ACC112 (cell line): ENCODE measurements around the gene NFE2.
"Not testable (repeated sequence)": the region's sequence is repeated elsewhere in the genome, so short reads cannot be mapped to it uniquely, and the experiment has no call there.

Experiments
- H2AFZ ChIP-seq: fragments of 200-600 bp; sonication (generic); one replicate; pipeline ENCODE4 v1.6.0; 2017; ENCODE audit warnings: antibody characterized with exemption, low read length; ENCODE audit not compliant: unreplicated experiment
- H3K27ac ChIP-seq: fragments of 200-600 bp; sonication (generic); 2 replicates; pipeline ENCODE4 v1.5.1; 2014; ENCODE audit warnings: low read depth, mild to moderate bottlenecking, antibody characterized with exemption, low read length, moderate library complexity
- H3K27me3 ChIP-seq: fragments of 200-600 bp; sonication (generic); 2 replicates; pipeline ENCODE4 v1.6.1; 2014; ENCODE audit warnings: mild to moderate bottlenecking, antibody characterized with exemption, low read length, moderate library complexity, mixed read lengths; ENCODE audit not compliant: insufficient read depth
- H3K36me3 ChIP-seq: fragments of 200-600 bp; sonication (generic); 2 replicates; pipeline ENCODE4 v1.6.1; 2016; ENCODE audit warnings: mild to moderate bottlenecking, antibody characterized with exemption, low read length, moderate library complexity, mixed read lengths; ENCODE audit not compliant: insufficient read depth
- H3K4me1 ChIP-seq: fragments of 200-600 bp; sonication (generic); one replicate; pipeline ENCODE4 v1.6.1; 2016; ENCODE audit warnings: low read length, mixed read lengths; ENCODE audit not compliant: insufficient read depth, unreplicated experiment, control insufficient read depth
- H3K4me3 ChIP-seq: fragments of 200-600 bp; sonication (generic); 2 replicates; pipeline ENCODE4 v1.5.1; 2014; ENCODE audit warnings: mild to moderate bottlenecking, low read depth, low read length
- H3K79me2 ChIP-seq: fragments of 200-600 bp; sonication (generic); one replicate; pipeline ENCODE4 v1.6.0; 2016; ENCODE audit warnings: low read length; ENCODE audit not compliant: control insufficient read depth, unreplicated experiment, insufficient read depth

Gene NFE2

GRCh38 chr12:54292931-54293241, 7.9 kb downstream of the NFE2 start:
- Histone ChIP-seq H2AFZ (no peak overlapping the region), H3K36me3 (peaks cover under 1% of the 10 kb centered on the region; the same call in 1 of the 2 replicates), H3K27me3 (no peaks in the 10 kb centered on the region), H3K4me3 (no peak overlapping the region), H3K4me1 (no peaks in the 10 kb centered on the region), H3K79me2 (no peaks in the 10 kb centered on the region), H3K27ac (no peak overlapping the region)

GRCh38 chr12:54292083-54292930, 8.5 kb downstream of the NFE2 start:
- no peaks in the 10 kb centered on the region for H3K27me3 ChIP-seq
- no peak overlapping the region for H2AFZ ChIP-seq
- H3K4me1 ChIP-seq, result no peaks in the 10 kb centered on the region
- no peak overlapping the region for H3K27ac ChIP-seq
- peaks cover 7% of the 10 kb centered on the region for H3K36me3 ChIP-seq
- H3K4me3 ChIP-seq, result no peak overlapping the region
- no peaks in the 10 kb centered on the region for H3K79me2 ChIP-seq

GRCh38 chr12:54287261-54288157, 13.3 kb downstream of the NFE2 start:
- no peak overlapping the region for H3K27ac ChIP-seq
- peaks cover 26% of the 10 kb centered on the region for H3K79me2 ChIP-seq
- H2AFZ ChIP-seq, result no peak overlapping the region
- peaks cover 48% of the 10 kb centered on the region for H3K36me3 ChIP-seq
- H3K27me3 ChIP-seq, result no peaks in the 10 kb centered on the region
- H3K4me1 ChIP-seq, result peaks cover 16% of the 10 kb centered on the region
- H3K4me3 ChIP-seq, result no peak overlapping the region

- Histone ChIP-seq H3K4me3 (no peak overlapping the region), H3K27me3 (no peaks in the 10 kb centered on the region), H2AFZ (no peak overlapping the region), H3K79me2 (peaks cover 37% of the 10 kb centered on the region), H3K27ac (no peak overlapping the region), H3K4me1 (peaks cover 20% of the 10 kb centered on the region), H3K36me3 (peaks cover 60% of the 10 kb centered on the region)
Measured at GRCh38 chr12:54286042-54287030, 14.5 kb downstream of the NFE2 start.

GRCh38 chr12:54285150-54286041, 15.4 kb downstream of the NFE2 start:
- Histone ChIP-seq H3K4me1 (peaks cover 20% of the 10 kb centered on the region), H3K4me3 (peak overlapping the region; percentile 93), H3K27ac (peak overlapping the region; percentile 31), H3K79me2 (peaks cover 45% of the 10 kb centered on the region), H3K27me3 (no peaks in the 10 kb centered on the region), H3K36me3 (peaks cover 66% of the 10 kb centered on the region), H2AFZ (no peak overlapping the region)

- not testable (repeated sequence) for H2AFZ ChIP-seq, H3K27me3 ChIP-seq, H3K27ac ChIP-seq
- Histone ChIP-seq H3K79me2 (peaks cover 47% of the 10 kb centered on the region), H3K4me1 (peaks cover 20% of the 10 kb centered on the region), H3K36me3 (peaks cover 66% of the 10 kb centered on the region), H3K4me3 (peak overlapping the region; percentile 93)
Measured at GRCh38 chr12:54284070-54284780, 16.6 kb downstream of the NFE2 start.

- Histone ChIP-seq H3K27ac (no peak overlapping the region), H3K27me3 (no peaks in the 10 kb centered on the region), H3K4me3 (peak overlapping the region; percentile 93), H2AFZ (no peak overlapping the region), H3K79me2 (peaks cover 59% of the 10 kb centered on the region), H3K36me3 (peaks cover 66% of the 10 kb centered on the region), H3K4me1 (peaks cover 20% of the 10 kb centered on the region)
Measured at GRCh38 chr12:54282949-54283593, 17.7 kb downstream of the NFE2 start.

- peaks cover 30% of the 10 kb centered on the region for H3K4me1 ChIP-seq
- peaks cover 73% of the 10 kb centered on the region for H3K79me2 ChIP-seq
- H3K27ac ChIP-seq, result peak overlapping the region; percentile 83
- not testable (repeated sequence) for H2AFZ ChIP-seq, H3K27me3 ChIP-seq
- peak overlapping the region; percentile 93 for H3K4me3 ChIP-seq
- peaks cover 53% of the 10 kb centered on the region for H3K36me3 ChIP-seq
Measured at GRCh38 chr12:54281694-54282093, 19.1 kb downstream of the NFE2 start.

GRCh38 chr12:54281261-54281638, 19.6 kb downstream of the NFE2 start:
- not testable (repeated sequence) for H3K27me3 ChIP-seq, H2AFZ ChIP-seq
- peaks cover 49% of the 10 kb centered on the region for H3K36me3 ChIP-seq
- H3K4me3 ChIP-seq, result peak overlapping the region; percentile 93
- H3K4me1 ChIP-seq, result peaks cover 34% of the 10 kb centered on the region
- peaks cover 77% of the 10 kb centered on the region for H3K79me2 ChIP-seq
- H3K27ac ChIP-seq, result peak overlapping the region; percentile 83
